Endothelial cell of umbilical vein (primary cell): Measurements from ENCODE around the gene EFNA5. TPM values are rescaled to one million over a fixed set of nuclear protein-coding genes. Genes with fewer than 3 reads are reported as not detected.

Source experiments
- BruUV-seq: library from RNA; stranded (reverse); fragments of 400-500 nt; replicated peaks from 2 replicates; lab custom pipeline; 2021; lab: Mats Ljungman, UMichigan
- CTCF ChIA-PET: fragments of 300-600, 350-600 bp; sonication (Branson Sonifier 250); formaldehyde crosslinking; loops from one replicate; lab custom pipeline; 2021; ENCODE audit warnings: antibody characterized with exemption, inconsistent platforms; lab: Charles Lee
- POLR2A ChIA-PET: fragments of 300-600, 350-600 bp; sonication (Branson Sonifier 250); formaldehyde crosslinking; loops from one replicate; lab custom pipeline; 2021; ENCODE audit warnings: antibody characterized with exemption, inconsistent platforms; lab: Charles Lee
- DNase-seq: peaks from one replicate; pipeline ENCODE4 v3.0.0-alpha.2; 2011; ENCODE audit warnings: low read depth, low spot score
- FAIRE-seq: peaks from 2 replicates; lab custom pipeline; 2011; peaks lifted over from hg19 to GRCh38; lab: Jason Lieb, UNC
- H2AFZ ChIP-seq: 2 replicates; pipeline ENCODE4 v1.6.0; 2012; ENCODE audit warnings: low read depth, low read length, control low read depth, inconsistent platforms
- H3K27ac ChIP-seq: 2 replicates; pipeline ENCODE4 v1.5.1; 2011; ENCODE audit warnings: low read depth, mild to moderate bottlenecking, control low read depth, low read length, moderate library complexity; ENCODE audit not compliant: insufficient read depth
- H3K27me3 ChIP-seq, 2 experiments: 2 replicates each; pipeline versions ENCODE4 v1.6.0 to v1.6.1; 2011; ENCODE audit warnings: low read length in 2 of 2, mixed read lengths in 1 of 2; ENCODE audit not compliant: control insufficient read depth in 2 of 2, insufficient read depth in 2 of 2
- H3K36me3 ChIP-seq, 2 experiments: 2 replicates in 1 of 2; 3 replicates in 1 of 2; pipeline ENCODE4 v1.5.1; 2011; ENCODE audit warnings: low read length in 2 of 2, mild to moderate bottlenecking in 1 of 2, moderate library complexity in 1 of 2; ENCODE audit not compliant: control insufficient read depth in 2 of 2, insufficient read depth in 2 of 2; ENCODE audit errors: extremely low read depth in 1 of 2
- H3K4me1 ChIP-seq: 3 replicates; pipeline ENCODE4 v1.5.1; 2011; ENCODE audit warnings: mild to moderate bottlenecking, low read length; ENCODE audit not compliant: control insufficient read depth, insufficient read depth; ENCODE audit errors: extremely low read depth
- H3K4me2 ChIP-seq: 2 replicates; pipeline ENCODE4 v1.6.1; 2011; ENCODE audit warnings: low read length, control low read depth, mixed read lengths; ENCODE audit not compliant: insufficient read depth
- H3K4me3 ChIP-seq, 3 experiments: fragments of 200-600 bp in 1 of 3; sonication (generic), shearing (Covaris generic) in 1 of 3; replicated peaks in 1 of 3; 2 replicates each; pipeline ENCODE4 v1.5.1; 2011 to 2016; ENCODE audit warnings: control low read depth in 3 of 3, low read length in 3 of 3, mild to moderate bottlenecking in 2 of 3, inconsistent platforms in 1 of 3, low read depth in 1 of 3, moderate library complexity in 1 of 3; ENCODE audit not compliant: insufficient read depth in 1 of 3
- H3K79me2 ChIP-seq: 2 replicates; pipeline ENCODE4 v1.6.0; 2012; ENCODE audit warnings: low read length, inconsistent platforms; ENCODE audit not compliant: control insufficient read depth, insufficient read depth
- H3K9ac ChIP-seq: replicated peaks from 2 replicates; pipeline ENCODE3; 2011; ENCODE audit warnings: low read length, control low read depth; ENCODE audit not compliant: insufficient read depth; ENCODE audit errors: extremely low read depth
- H3K9me1 ChIP-seq: replicated peaks from 3 replicates; pipeline ENCODE4 v1.6.0; 2011; ENCODE audit warnings: mild to moderate bottlenecking, low read length; ENCODE audit not compliant: control insufficient read depth, insufficient read depth; ENCODE audit errors: extremely low read depth
- H3K9me3 ChIP-seq: replicated peaks from 2 replicates; pipeline ENCODE4 v1.5.1; 2012; ENCODE audit warnings: low read length, inconsistent platforms; ENCODE audit not compliant: control insufficient read depth, insufficient read depth
- H4K20me1 ChIP-seq: replicated peaks from 2 replicates; pipeline ENCODE3; 2011; ENCODE audit warnings: mild to moderate bottlenecking, low read length; ENCODE audit not compliant: control insufficient read depth, insufficient read depth; ENCODE audit errors: extremely low read depth
- EZH2 ChIP-seq: IDR thresholded peaks from 2 replicates; pipeline ENCODE4 v1.6.1; 2012; ENCODE audit warnings: borderline replicate concordance, low read depth, mild to moderate bottlenecking, moderate library complexity, low read length, inconsistent platforms; ENCODE audit not compliant: severe bottlenecking
- FOS ChIP-seq: IDR thresholded peaks from 2 replicates; pipeline ENCODE4 v1.6.1; 2011; ENCODE audit warnings: mild to moderate bottlenecking, low read length, moderate library complexity, borderline replicate concordance; ENCODE audit not compliant: insufficient read depth
- GATA2 ChIP-seq: IDR thresholded peaks from 2 replicates; pipeline ENCODE4 v1.7.0; 2011; ENCODE audit warnings: low read depth, mild to moderate bottlenecking, moderate library complexity, mixed read lengths, low read length; ENCODE audit not compliant: insufficient read length, insufficient read depth
- JUN ChIP-seq: IDR thresholded peaks from 2 replicates; pipeline ENCODE4 v1.6.1; 2011; ENCODE audit warnings: borderline replicate concordance, low read depth; ENCODE audit not compliant: insufficient read length, insufficient read depth
- MYC ChIP-seq: IDR thresholded peaks from one replicate; pipeline ENCODE4 v1.6.1; 2011; ENCODE audit warnings: mild to moderate bottlenecking, low read depth, low read length
- POLR2A ChIP-seq: IDR thresholded peaks from 2 replicates; pipeline ENCODE4 v1.6.1; 2012; ENCODE audit warnings: low read depth, mild to moderate bottlenecking, control low read depth, low read length
- POLR2AphosphoS5 ChIP-seq: IDR thresholded peaks from 2 replicates; pipeline ENCODE4 v1.6.1; 2012; ENCODE audit warnings: low read depth, mild to moderate bottlenecking, control low read depth, low read length, moderate library complexity; ENCODE audit not compliant: insufficient read depth
- dilution Hi-C: fragments of 300-500 bp; cut with MboI; formaldehyde crosslinking; loops from one replicate; pipeline ENCODE4 v1.15.0; 2019; ENCODE audit warnings: low sequenced_read_pairs; ENCODE audit not compliant: extremely low pct_ligation_motif_present
- intact Hi-C: fragments of 100-400 bp; cut with micrococcal nuclease; formaldehyde crosslinking; loops from one replicate; pipeline ENCODE4 v1.10.0; 2022
- polyA plus RNA-seq, 4 experiments: library from polyadenylated mRNA; depleted of rRNA in 3 of 4; stranded (reverse) in 3 of 4; unstranded in 1 of 4; fragments of >200 nt; gene quantifications; 2 replicates each; pipeline versions ENCODE4 v1.2.1 to v1.2.3, GENCODE V29; 2011 to 2012; ENCODE audit warnings: missing spikeins in 1 of 4
- total RNA-seq: library from RNA; stranded (reverse); gene quantifications from 2 replicates; pipeline ENCODE4 v1.2.3, GENCODE V29; 2021
- TF ChIP-seq, protein P1 (sequence below): IDR thresholded peaks from 2 replicates; pipeline ENCODE4 v1.6.1; 2011; ENCODE audit not compliant: insufficient read depth, insufficient read length
- TF ChIP-seq, protein P2 (sequence below), 2 donors: IDR thresholded peaks; 1 replicate in 1 of 2; 2 replicates in 1 of 2; pipeline ENCODE4 v1.5.1; 2011; ENCODE audit warnings: low read length in 2 of 2, mild to moderate bottlenecking in 2 of 2, moderate library complexity in 2 of 2, control low read depth in 1 of 2, inconsistent platforms in 1 of 2, low read depth in 1 of 2; ENCODE audit not compliant: insufficient read depth in 1 of 2; ENCODE audit errors: extremely low read depth in 1 of 2

EFNA5 gene
- total and polyA plus RNA-seq, 2 donors (not counting 3 experiments of a cell fraction or from before 2014, with no cell fraction given) = 13.6 to 22.1 TPM

DNA sequence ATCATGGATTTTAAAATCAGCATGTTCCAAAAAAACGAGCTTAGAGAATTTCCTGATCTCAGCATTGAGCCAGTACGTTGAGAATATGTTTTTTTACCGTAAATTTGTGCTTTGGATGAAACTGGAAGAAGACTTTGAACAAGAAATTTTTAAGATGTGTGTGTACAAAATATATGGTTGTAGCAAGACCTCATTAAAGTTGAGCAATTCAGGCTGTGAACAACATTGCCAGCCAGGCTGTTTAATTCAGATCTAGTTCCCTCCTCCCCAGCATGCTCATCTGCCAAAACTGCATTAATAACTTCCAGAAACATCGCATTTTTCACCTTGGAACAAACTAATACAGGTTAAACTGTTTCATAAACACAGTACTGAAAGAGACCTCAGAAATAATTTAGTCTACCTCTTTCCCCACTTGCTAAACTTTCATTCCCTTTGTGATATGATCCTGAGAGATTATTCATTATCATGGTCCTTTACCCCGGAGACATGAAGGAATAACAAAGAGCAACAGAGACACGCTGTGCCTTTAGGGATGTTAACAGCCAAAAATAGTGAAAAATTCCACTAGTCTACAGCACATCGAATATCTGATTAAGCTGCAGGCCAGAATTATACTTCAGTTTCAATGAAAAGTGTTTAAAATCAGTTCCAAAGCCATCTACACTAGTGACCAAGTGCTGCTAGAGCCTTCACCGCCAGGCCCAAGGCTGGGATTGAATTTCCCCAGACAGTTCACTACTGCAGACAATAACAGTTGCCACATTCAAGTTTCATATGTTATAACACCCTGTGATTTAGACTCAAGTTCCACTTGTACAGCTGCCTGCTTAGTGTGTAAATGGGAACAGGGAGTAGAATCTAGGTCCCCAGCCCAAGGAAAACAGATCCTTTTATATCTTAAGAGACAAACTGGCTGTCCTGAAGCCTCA is 89.6 kb downstream of the EFNA5 start:
- no peak for DNase-seq
- Histone ChIP-seq H3K9me1 (no peaks in the 10 kb centered on the region), H2AFZ (no peak overlapping the region), H3K27ac (no peak overlapping the region), H3K4me3 (no peak overlapping the region), H3K4me1 (peaks cover 8% of the 10 kb centered on the region), H3K79me2 (peaks cover 3% of the 10 kb centered on the region), H3K9ac (no peak overlapping the region), H3K27me3 (no peaks in the 10 kb centered on the region), H3K36me3 (no peaks in the 10 kb centered on the region), H4K20me1 (no peaks in the 10 kb centered on the region), H3K9me3 (no peaks in the 10 kb centered on the region), H3K4me2 (no peak overlapping the region)
- TF ChIP-seq, protein P1, sequence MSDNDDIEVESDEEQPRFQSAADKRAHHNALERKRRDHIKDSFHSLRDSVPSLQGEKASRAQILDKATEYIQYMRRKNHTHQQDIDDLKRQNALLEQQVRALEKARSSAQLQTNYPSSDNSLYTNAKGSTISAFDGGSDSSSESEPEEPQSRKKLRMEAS = no peak
- TF ChIP-seq, protein P2, sequence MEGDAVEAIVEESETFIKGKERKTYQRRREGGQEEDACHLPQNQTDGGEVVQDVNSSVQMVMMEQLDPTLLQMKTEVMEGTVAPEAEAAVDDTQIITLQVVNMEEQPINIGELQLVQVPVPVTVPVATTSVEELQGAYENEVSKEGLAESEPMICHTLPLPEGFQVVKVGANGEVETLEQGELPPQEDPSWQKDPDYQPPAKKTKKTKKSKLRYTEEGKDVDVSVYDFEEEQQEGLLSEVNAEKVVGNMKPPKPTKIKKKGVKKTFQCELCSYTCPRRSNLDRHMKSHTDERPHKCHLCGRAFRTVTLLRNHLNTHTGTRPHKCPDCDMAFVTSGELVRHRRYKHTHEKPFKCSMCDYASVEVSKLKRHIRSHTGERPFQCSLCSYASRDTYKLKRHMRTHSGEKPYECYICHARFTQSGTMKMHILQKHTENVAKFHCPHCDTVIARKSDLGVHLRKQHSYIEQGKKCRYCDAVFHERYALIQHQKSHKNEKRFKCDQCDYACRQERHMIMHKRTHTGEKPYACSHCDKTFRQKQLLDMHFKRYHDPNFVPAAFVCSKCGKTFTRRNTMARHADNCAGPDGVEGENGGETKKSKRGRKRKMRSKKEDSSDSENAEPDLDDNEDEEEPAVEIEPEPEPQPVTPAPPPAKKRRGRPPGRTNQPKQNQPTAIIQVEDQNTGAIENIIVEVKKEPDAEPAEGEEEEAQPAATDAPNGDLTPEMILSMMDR (IDR thresholded peaks at IDR 0.05; ENCODE audit: extremely low read depth in 1 of 2, insufficient read depth in 1 of 2, low read depth in 1 of 2, low read length in 2 of 2) = no peak
- TF ChIP-seq FOS (no peak), EZH2 (no peak), GATA2 (no peak), JUN (no peak), POLR2AphosphoS5 (no peak), MYC (no peak), POLR2A (no peak)
- intact Hi-C loops = no loop called here
- POLR2A ChIA-PET = no interaction called here
- FAIRE-seq = no peak
- no TSS peak for BruUV-seq
- dilution Hi-C loops = no loop called here
- CTCF ChIA-PET = interaction anchor here (1.1 to 2.5 kb wide), 2 partner anchors 9 to 11 kb away, joined by 3 to 13 read pairs; no protein-coding TSS in a partner anchor
